H1 (cell line): Measurements from ENCODE around the gene PREX1.

Experiments used
- ATF3 ChIP-seq: IDR thresholded peaks from 2 replicates; pipeline ENCODE4 v1.6.1; 2011; ENCODE audit warnings: low read depth, mild to moderate bottlenecking, low read length; ENCODE audit not compliant: insufficient read depth
- CTCF ChIP-seq, 3 experiments: IDR thresholded peaks; 1 replicate in 2 of 3; 2 replicates in 1 of 3; pipeline versions ENCODE4 v1.5.1 to v1.6.1; 2011; ENCODE audit warnings: low read length in 3 of 3, mild to moderate bottlenecking in 3 of 3, inconsistent platforms in 2 of 3, low read depth in 1 of 3, moderate library complexity in 1 of 3; ENCODE audit not compliant: insufficient read depth in 1 of 3; ENCODE audit errors: control extremely low read depth in 1 of 3
- EP300 ChIP-seq, 2 experiments: IDR thresholded peaks; 1 replicate in 1 of 2; 2 replicates in 1 of 2; pipeline ENCODE4 v1.6.1; 2011 to 2012; ENCODE audit warnings: low read depth in 2 of 2, low read length in 2 of 2, mild to moderate bottlenecking in 2 of 2, borderline replicate concordance in 1 of 2, inconsistent platforms in 1 of 2, moderate library complexity in 1 of 2
- EZH2 ChIP-seq: fragments of 200-600 bp; sonication (generic); IDR thresholded peaks from 2 replicates; pipeline ENCODE4 v1.7.1; 2012; ENCODE audit warnings: low read depth, mild to moderate bottlenecking, moderate library complexity, low read length, inconsistent platforms; ENCODE audit not compliant: severe bottlenecking
- MAFK ChIP-seq: IDR thresholded peaks from 2 replicates; pipeline ENCODE4 v1.6.1; 2012; ENCODE audit warnings: low read depth, mild to moderate bottlenecking, improper control_type of control experiment, low read length
- POLR2AphosphoS5 ChIP-seq: IDR thresholded peaks from 2 replicates; pipeline ENCODE4 v1.6.1; 2011; ENCODE audit warnings: low read depth, low read length
- SIRT6 ChIP-seq: IDR thresholded peaks from one replicate; pipeline ENCODE4 v1.7.1; 2012; ENCODE audit warnings: low read length, inconsistent platforms
- TAF7 ChIP-seq: optimal IDR thresholded peaks from 2 replicates; pipeline ENCODE3; 2011; ENCODE audit warnings: low read depth, mild to moderate bottlenecking, inconsistent platforms, low read length, moderate library complexity, borderline replicate concordance

GRCh38 chr20:48784273-48784641, 43.5 kb downstream of the PREX1 start:
- TF ChIP-seq EZH2 = no peak
- no peak for TF ChIP-seq MAFK
- no peak for TF ChIP-seq CTCF (IDR thresholded peaks at IDR 0.05; ENCODE audit: control extremely low read depth in 1 of 3, insufficient read depth in 1 of 3, low read depth in 1 of 3, low read length in 3 of 3)
- TF ChIP-seq TAF7 = no peak
- TF ChIP-seq EP300 (IDR thresholded peaks at IDR 0.05; ENCODE audit: borderline replicate concordance in 1 of 2, low read depth in 2 of 2, low read length in 2 of 2) = no peak
- TF ChIP-seq SIRT6 = no peak
- TF ChIP-seq POLR2AphosphoS5 = no peak
- no peak for TF ChIP-seq ATF3
